ENCODE data around the gene DLGAP4. TPM values are rescaled to one million over a fixed set of nuclear protein-coding genes. Genes with fewer than 3 reads are reported as not detected.

The DLGAP4 gene
- total and polyA plus RNA-seq, 9 of the 15 experiments (the other 6 are each of a cell fraction or from before 2014, with no cell fraction given) = 0.31 to 34.1 (median 4.5) TPM

DNA sequence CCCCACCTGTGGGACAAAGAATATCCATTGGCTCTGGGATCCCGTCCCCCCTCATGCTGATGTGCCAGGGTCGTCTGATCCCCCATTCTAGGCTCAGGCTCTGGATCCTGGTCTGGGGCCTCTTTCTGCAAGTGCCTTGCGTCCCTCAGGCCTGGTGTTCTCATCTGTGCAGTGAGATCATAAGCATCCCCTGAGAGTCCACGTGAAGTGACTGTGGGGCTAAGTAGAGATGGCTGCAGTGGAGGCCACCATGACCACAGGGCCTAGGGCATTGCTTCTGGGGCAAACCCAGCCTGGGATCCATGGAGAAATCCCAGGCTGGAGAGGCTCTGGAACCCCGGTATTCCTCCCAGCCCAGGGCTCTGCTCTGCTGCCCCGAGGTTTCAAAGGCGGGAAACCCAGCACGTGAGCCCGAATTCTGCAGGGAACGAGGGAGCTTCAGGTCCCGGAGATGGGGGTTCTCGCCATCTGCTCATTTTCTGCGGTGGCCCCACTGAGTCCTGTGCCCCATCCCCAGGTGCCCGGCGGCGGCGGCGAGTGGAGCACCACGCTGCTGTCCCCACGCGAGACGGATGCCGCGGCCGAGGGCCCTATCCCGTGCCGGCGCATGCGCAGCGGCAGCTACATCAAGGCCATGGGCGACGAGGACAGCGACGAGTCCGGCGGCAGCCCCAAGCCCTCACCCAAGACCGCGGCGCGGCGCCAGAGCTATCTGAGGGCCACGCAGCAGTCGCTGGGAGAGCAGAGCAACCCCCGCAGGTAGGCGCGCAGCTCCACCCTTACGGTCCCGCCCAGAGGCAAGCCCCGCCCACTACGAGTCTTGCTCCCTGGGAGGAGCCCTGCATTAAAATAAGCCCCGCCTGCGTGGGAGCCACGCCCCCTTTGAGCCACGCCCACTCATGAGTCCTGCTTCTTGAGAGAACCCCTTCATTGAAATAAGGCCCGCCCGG is 129.7 kb downstream of the DLGAP4 start (continued):
- TF ChIP-seq, protein P1, sequence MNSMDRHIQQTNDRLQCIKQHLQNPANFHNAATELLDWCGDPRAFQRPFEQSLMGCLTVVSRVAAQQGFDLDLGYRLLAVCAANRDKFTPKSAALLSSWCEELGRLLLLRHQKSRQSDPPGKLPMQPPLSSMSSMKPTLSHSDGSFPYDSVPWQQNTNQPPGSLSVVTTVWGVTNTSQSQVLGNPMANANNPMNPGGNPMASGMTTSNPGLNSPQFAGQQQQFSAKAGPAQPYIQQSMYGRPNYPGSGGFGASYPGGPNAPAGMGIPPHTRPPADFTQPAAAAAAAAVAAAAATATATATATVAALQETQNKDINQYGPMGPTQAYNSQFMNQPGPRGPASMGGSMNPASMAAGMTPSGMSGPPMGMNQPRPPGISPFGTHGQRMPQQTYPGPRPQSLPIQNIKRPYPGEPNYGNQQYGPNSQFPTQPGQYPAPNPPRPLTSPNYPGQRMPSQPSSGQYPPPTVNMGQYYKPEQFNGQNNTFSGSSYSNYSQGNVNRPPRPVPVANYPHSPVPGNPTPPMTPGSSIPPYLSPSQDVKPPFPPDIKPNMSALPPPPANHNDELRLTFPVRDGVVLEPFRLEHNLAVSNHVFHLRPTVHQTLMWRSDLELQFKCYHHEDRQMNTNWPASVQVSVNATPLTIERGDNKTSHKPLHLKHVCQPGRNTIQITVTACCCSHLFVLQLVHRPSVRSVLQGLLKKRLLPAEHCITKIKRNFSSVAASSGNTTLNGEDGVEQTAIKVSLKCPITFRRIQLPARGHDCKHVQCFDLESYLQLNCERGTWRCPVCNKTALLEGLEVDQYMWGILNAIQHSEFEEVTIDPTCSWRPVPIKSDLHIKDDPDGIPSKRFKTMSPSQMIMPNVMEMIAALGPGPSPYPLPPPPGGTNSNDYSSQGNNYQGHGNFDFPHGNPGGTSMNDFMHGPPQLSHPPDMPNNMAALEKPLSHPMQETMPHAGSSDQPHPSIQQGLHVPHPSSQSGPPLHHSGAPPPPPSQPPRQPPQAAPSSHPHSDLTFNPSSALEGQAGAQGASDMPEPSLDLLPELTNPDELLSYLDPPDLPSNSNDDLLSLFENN (IDR thresholded peaks at IDR 0.05; ENCODE audit: low read depth in 2 of 2, low read length in 2 of 2) = no peak
- TF ChIP-seq HMG20A (CRISPR knock-in tag; conservative IDR thresholded peaks at IDR 0.05) = no peak
- TF ChIP-seq, protein P2, sequence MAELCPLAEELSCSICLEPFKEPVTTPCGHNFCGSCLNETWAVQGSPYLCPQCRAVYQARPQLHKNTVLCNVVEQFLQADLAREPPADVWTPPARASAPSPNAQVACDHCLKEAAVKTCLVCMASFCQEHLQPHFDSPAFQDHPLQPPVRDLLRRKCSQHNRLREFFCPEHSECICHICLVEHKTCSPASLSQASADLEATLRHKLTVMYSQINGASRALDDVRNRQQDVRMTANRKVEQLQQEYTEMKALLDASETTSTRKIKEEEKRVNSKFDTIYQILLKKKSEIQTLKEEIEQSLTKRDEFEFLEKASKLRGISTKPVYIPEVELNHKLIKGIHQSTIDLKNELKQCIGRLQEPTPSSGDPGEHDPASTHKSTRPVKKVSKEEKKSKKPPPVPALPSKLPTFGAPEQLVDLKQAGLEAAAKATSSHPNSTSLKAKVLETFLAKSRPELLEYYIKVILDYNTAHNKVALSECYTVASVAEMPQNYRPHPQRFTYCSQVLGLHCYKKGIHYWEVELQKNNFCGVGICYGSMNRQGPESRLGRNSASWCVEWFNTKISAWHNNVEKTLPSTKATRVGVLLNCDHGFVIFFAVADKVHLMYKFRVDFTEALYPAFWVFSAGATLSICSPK (IDR thresholded peaks at IDR 0.05; ENCODE audit: borderline replicate concordance) = no peak
- TF ChIP-seq SMARCC2 (IDR thresholded peaks at IDR 0.05; ENCODE audit: low read depth) = no peak
- TF ChIP-seq, protein P3, sequence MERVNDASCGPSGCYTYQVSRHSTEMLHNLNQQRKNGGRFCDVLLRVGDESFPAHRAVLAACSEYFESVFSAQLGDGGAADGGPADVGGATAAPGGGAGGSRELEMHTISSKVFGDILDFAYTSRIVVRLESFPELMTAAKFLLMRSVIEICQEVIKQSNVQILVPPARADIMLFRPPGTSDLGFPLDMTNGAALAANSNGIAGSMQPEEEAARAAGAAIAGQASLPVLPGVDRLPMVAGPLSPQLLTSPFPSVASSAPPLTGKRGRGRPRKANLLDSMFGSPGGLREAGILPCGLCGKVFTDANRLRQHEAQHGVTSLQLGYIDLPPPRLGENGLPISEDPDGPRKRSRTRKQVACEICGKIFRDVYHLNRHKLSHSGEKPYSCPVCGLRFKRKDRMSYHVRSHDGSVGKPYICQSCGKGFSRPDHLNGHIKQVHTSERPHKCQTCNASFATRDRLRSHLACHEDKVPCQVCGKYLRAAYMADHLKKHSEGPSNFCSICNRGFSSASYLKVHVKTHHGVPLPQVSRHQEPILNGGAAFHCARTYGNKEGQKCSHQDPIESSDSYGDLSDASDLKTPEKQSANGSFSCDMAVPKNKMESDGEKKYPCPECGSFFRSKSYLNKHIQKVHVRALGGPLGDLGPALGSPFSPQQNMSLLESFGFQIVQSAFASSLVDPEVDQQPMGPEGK (CRISPR knock-in tag; IDR thresholded peaks at IDR 0.05; ENCODE audit: borderline replicate concordance) = no peak
- TF ChIP-seq HNRNPH1 (optimal IDR thresholded peaks at IDR 0.05; ENCODE audit: low read depth, low read length) = no peak
- TF ChIP-seq, protein P4, sequence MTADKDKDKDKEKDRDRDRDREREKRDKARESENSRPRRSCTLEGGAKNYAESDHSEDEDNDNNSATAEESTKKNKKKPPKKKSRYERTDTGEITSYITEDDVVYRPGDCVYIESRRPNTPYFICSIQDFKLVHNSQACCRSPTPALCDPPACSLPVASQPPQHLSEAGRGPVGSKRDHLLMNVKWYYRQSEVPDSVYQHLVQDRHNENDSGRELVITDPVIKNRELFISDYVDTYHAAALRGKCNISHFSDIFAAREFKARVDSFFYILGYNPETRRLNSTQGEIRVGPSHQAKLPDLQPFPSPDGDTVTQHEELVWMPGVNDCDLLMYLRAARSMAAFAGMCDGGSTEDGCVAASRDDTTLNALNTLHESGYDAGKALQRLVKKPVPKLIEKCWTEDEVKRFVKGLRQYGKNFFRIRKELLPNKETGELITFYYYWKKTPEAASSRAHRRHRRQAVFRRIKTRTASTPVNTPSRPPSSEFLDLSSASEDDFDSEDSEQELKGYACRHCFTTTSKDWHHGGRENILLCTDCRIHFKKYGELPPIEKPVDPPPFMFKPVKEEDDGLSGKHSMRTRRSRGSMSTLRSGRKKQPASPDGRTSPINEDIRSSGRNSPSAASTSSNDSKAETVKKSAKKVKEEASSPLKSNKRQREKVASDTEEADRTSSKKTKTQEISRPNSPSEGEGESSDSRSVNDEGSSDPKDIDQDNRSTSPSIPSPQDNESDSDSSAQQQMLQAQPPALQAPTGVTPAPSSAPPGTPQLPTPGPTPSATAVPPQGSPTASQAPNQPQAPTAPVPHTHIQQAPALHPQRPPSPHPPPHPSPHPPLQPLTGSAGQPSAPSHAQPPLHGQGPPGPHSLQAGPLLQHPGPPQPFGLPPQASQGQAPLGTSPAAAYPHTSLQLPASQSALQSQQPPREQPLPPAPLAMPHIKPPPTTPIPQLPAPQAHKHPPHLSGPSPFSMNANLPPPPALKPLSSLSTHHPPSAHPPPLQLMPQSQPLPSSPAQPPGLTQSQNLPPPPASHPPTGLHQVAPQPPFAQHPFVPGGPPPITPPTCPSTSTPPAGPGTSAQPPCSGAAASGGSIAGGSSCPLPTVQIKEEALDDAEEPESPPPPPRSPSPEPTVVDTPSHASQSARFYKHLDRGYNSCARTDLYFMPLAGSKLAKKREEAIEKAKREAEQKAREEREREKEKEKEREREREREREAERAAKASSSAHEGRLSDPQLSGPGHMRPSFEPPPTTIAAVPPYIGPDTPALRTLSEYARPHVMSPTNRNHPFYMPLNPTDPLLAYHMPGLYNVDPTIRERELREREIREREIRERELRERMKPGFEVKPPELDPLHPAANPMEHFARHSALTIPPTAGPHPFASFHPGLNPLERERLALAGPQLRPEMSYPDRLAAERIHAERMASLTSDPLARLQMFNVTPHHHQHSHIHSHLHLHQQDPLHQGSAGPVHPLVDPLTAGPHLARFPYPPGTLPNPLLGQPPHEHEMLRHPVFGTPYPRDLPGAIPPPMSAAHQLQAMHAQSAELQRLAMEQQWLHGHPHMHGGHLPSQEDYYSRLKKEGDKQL (CRISPR knock-in tag; IDR thresholded peaks at IDR 0.05; ENCODE audit: borderline replicate concordance) = no peak
- no peak for TF ChIP-seq RHOXF2B (CRISPR knock-in tag; conservative IDR thresholded peaks at IDR 0.05)
- TF ChIP-seq, protein P5, sequence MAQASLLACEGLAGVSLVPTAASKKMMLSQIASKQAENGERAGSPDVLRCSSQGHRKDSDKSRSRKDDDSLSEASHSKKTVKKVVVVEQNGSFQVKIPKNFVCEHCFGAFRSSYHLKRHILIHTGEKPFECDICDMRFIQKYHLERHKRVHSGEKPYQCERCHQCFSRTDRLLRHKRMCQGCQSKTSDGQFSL (CRISPR knock-in tag; IDR thresholded peaks at IDR 0.05) = no peak
- TF ChIP-seq, protein P5 (tag; IDR thresholded peaks at IDR 0.05) = no peak
- peak; percentile 44 for TF ChIP-seq FIP1L1 (IDR thresholded peaks at IDR 0.05; ENCODE audit: low read depth, low read length, poor library complexity, severe bottlenecking)

Measured in K562 (cell line).